HG03442 (cell line): Measurements from ENCODE around the gene CSAD.

Source experiments
- ATAC-seq: cut with Tn5 transposase; IDR thresholded peaks from one replicate; pipeline ENCODE4 v1.9.1; 2021; ENCODE audit warnings: mild to moderate bottlenecking, moderate library complexity; ENCODE audit not compliant: unreplicated experiment

The CSAD gene

GRCh38 chr12:53151039-53151438, 29.7 kb downstream of the CSAD start:
- no peak for ATAC-seq

DNA sequence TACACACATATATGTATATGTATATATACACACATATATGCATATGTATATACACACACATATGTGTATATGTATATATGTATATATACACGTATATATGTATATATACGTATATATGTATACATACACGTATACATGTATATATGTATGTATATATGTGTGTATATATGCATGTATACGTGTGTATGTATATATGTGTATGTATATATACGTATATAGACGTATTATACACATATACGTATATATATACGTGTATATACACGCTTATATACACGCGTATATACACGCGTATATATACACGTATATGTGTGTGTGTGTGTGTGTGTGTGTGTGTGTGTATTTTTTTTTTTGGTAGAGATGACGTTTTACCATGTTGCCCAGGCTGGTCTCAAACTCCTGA, 33.1 kb downstream of the CSAD start:
- ATAC-seq, result no peak

- ATAC-seq, result no peak
Measured at GRCh38 chr12:53147181-53147580, 33.5 kb downstream of the CSAD start.

- ATAC-seq, result no peak
Measured at GRCh38 chr12:53145383-53146260, 35.1 kb downstream of the CSAD start.

DNA sequence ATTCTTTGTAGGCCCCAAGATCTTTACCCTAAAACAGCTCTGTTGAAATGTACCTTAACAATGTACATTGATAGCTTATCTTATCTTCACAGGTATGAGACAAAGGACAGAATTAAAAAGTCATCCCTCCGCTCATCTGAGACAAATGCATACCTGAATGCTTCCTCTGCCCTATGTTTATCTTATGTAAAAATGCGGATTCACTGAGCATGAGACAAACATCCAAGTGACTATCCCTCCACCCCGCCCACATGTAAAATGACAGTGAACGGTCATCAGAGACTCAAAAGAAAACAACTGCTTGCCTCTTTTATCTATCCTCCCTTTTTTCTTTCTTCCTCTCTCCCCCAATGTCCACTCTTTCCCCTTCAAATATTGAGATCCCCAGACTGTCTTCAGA, 37.4 kb downstream of the CSAD start:
- no peak for ATAC-seq

- no peak for ATAC-seq
Measured at GRCh38 chr12:53133722-53134121, 47.0 kb downstream of the CSAD start.

DNA sequence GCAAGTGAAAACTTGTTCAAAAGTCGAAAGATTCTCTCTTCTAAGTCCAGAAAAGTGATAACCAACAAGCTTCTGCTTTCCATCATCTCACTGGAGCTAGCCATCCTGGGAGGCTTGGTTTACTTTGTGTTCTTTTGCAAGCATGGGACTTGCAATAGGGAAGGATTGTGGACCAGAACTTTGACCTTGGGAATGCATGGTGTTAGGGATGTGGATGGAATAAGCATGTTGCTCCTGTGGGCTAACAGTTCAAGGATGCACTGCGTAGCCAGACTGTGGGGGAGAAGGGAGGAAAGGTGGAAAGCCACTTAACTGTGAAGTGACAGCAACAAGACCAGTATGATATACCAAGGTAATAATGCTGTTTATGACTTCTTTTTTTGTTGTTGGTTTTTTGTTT, 48.9 kb downstream of the CSAD start:
- ATAC-seq, result no peak

- ATAC-seq, result no peak
Measured at GRCh38 chr12:53128780-53129569, 51.8 kb downstream of the CSAD start.

GRCh38 chr12:53127169-53127568, 53.6 kb downstream of the CSAD start:
- no peak for ATAC-seq

DNA sequence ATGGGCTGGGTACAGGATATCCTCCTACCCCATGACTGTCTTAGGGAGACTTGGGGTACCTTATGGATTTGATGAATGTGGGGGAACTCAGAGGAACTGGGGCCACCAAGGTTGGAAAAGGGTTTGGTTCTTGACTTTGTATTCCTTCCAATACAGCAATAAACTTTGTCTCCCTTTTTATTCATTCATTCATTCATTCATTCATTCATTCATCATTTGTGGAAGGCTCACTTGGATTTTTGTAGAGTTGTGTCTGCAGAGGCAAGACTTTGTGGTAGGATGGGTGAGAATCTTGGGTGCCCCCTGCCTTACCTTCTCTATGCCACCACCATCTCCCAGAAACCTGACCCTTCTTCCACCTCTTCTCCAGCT, 56.4 kb downstream of the CSAD start:
- ATAC-seq, result no peak

GRCh38 chr12:53123578-53124351, 57.0 kb downstream of the CSAD start:
- no peak for ATAC-seq

- no peak for ATAC-seq
Measured at GRCh38 chr12:53122961-53123468, 57.7 kb downstream of the CSAD start.

DNA sequence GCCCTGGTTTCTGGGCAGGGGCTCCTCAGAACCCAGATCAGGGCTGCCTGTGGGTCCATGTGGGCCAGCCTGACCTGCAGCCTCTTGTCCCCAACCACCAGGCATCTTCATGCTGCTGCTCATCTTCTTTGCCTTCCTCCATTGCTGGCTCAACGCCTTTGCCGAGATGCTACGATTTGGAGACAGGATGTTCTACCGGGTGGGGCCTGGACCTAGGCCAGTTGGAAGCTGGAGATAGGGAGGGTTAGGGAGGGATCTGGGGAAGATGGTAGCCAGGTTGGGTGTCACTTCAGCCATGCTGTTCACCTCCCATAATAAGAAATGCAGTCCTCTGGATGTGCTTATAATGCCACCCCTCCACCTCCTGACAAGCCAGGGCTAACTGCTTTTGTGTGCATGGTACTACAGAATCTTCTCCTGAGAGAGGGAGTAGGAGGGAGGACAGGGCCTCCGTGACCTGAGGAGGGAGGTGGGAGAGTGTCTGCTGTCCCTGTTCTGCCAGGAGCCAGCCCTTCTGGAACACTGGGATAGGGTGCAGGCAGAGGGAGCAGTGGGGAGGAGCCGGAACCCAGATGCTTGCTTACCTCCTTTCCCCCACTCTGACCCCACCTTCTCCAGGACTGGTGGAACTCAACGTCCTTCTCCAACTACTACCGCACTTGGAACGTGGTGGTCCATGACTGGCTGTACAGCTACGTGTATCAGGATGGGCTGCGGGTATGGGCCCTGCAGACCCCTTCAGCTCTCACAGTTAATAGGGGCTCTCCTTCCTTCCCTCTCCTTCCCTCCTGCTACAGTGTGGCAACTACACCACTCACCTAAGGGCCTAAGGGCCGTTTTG, 59.8 kb downstream of the CSAD start:
- ATAC-seq, result no peak

- no peak for ATAC-seq
Measured at GRCh38 chr12:53118751-53119300, 61.9 kb downstream of the CSAD start.

- no peak for ATAC-seq
Measured at GRCh38 chr12:53115891-53116648, 64.7 kb downstream of the CSAD start.

GRCh38 chr12:53115112-53115890, 65.4 kb downstream of the CSAD start:
- no peak for ATAC-seq

DNA sequence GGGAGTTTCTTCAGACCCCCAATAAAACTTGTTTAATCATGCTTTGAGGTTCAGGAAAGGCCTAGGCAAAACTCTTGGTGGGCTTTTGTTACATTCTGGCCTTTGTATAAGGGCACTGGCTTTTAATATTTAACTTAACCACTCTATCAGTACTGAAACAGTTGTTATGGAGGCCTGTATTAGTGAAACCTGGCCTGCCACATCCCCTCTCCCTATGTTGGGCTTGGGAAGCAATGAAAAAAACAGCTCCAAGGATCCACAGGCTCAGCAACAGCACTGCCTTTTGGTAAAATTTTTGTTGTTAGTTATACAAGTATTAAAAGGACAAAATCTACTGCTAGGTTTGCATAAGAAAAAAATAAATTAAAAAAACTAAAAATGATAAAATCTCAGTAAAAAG, 66.8 kb downstream of the CSAD start:
- no peak for ATAC-seq

DNA sequence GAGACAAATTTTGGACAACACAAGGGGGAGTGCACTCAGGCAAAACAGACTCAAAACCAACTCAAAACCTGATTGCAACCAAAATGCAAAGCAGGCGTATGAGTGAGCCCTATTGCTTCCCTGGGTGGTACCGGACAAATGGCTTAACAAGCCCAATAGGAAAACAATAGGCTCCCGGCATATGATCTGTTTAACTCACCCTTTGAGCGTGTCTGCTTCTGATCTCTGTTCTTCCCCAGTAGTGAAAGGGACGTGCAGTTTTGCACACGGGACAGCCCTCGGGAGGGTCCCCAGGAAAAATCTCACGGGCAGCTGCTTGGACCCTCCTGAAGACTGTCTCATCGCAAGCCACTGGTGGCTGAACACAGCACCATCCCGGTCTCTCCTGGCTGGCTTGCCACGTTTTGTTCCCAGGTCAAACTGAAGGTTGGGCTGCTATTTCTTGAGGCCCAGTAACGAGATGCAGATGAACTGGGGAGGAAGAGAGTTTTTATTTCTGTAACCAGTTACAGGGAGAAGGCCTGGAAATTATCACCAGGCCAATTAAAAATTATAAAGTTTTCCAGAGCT, 67.5 kb downstream of the CSAD start:
- ATAC-seq, result no peak
